ENCODE results near the gene POU4F3.

- no peak for TF ChIP-seq NFRKB (IDR thresholded peaks at IDR 0.05)
- no peak for TF ChIP-seq FOXM1 (IDR thresholded peaks at IDR 0.05; ENCODE audit: borderline replicate concordance)
- no peak for TF ChIP-seq ARNT (IDR thresholded peaks at IDR 0.05)
- peak; percentile 57 for TF ChIP-seq PKNOX1 (IDR thresholded peaks at IDR 0.05)
- TF ChIP-seq SUZ12 (IDR thresholded peaks at IDR 0.05), result no peak
- no peak for TF ChIP-seq FOXK2 (IDR thresholded peaks at IDR 0.05)
- no peak for TF ChIP-seq BHLHE40 (IDR thresholded peaks at IDR 0.05; ENCODE audit: borderline replicate concordance)
- TF ChIP-seq SP1 (IDR thresholded peaks at IDR 0.05), result no peak
- no peak for TF ChIP-seq LEF1 (IDR thresholded peaks at IDR 0.05; ENCODE audit: borderline replicate concordance)
- TF ChIP-seq TARDBP (IDR thresholded peaks at IDR 0.05), result no peak
- no peak for TF ChIP-seq FOXA1 (IDR thresholded peaks at IDR 0.05)
- no peak for TF ChIP-seq HDGF (IDR thresholded peaks at IDR 0.05; ENCODE audit: borderline replicate concordance)
Measured at GRCh38 chr5:146311278-146311677, 27.4 kb upstream of the POU4F3 start.

Data from HEK293T (cell line).